ENCODE results near the gene OR4X2. TPM values are rescaled to one million over a fixed set of nuclear protein-coding genes. Genes with fewer than 3 reads are reported as not detected.

Gene OR4X2
- total and polyA plus RNA-seq, 2 of the 4 experiments (the other 2 are of a cell fraction): not detected

DNA sequence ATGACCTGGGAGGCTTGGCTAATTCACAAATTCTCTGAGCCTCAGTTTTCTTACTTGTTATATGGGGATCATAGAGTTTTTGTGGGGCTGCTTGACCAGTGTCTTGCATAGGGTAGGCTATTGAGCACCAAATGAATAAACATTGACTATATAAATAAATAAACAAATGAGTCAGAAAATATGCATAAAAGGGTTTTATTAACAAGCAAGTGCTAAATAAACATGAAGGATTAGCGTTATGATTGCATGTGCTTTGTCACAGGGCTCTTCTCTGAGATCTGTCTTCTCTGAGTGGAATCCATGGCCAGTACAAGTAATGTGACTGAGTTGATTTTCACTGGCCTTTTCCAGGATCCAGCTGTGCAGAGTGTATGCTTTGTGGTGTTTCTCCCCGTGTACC, 28.4 kb upstream of the OR4X2 start, which contains the start of gene OR4B1:
OR4B1 (plus strand) TSS at position 301 of the 400 bp plus-strand sequence; CDS start at position 301, 0 bp downstream.
- Histone ChIP-seq H3K36me3 (ENCODE audit: control insufficient read depth, insufficient read depth, low read length) (no peaks in the 10 kb centered on the region), H3K4me3 (ENCODE audit: insufficient read depth, low read depth, low read length) (no peak within 1 kb of the TSS), H3K9ac (ENCODE audit: low read depth, low read length) (no peak within 1 kb of the TSS), H3K27me3 (ENCODE audit: control insufficient read depth, insufficient read depth, low read length) (no peaks in the 10 kb centered on the region; the same call in 1 of the 2 replicates), H3K56ac (ENCODE audit: extremely low read depth, insufficient read depth, low read length) (no peak within 1 kb of the TSS), H2BK120ac (ENCODE audit: low read depth, low read length) (no peak within 1 kb of the TSS), H3K79me1 (ENCODE audit: low read depth in 1 of 2, low read length in 2 of 2) (no peaks in the 10 kb centered on the region), H2BK15ac (ENCODE audit: low read depth, low read length) (no peak within 1 kb of the TSS), H3K23ac (ENCODE audit: low read depth, low read length) (no peak within 1 kb of the TSS), H3K9me3 (ENCODE audit: control insufficient read depth, insufficient read depth, low read length) (no peaks in the 10 kb centered on the region), H3K18ac (ENCODE audit: low read depth, low read length) (no peak within 1 kb of the TSS), H4K91ac (ENCODE audit: insufficient read depth, low read depth, low read length) (no peak within 1 kb of the TSS), H3K4ac (ENCODE audit: low read depth, low read length) (no peak within 1 kb of the TSS), H2BK5ac (ENCODE audit: low read depth, low read length, poor library complexity, severe bottlenecking) (no peak within 1 kb of the TSS), H2AFZ (replicated peaks; ENCODE audit: low read length, poor library complexity) (no peak within 1 kb of the TSS), H2AK9ac (replicated peaks; ENCODE audit: low read depth, low read length, poor library complexity) (no peak within 1 kb of the TSS), H4K8ac (ENCODE audit: low read depth in 2 of 2, low read length in 2 of 2) (no peak within 1 kb of the TSS), H2BK20ac (ENCODE audit: low read depth, low read length) (no peak within 1 kb of the TSS), H4K20me1 (ENCODE audit: insufficient read depth, low read length) (no peaks in the 10 kb centered on the region), H3K4me2 (ENCODE audit: low read depth, low read length) (no peak within 1 kb of the TSS), H3K27ac (ENCODE audit: insufficient read depth, low read length) (no peak within 1 kb of the TSS), H3K9me1 (ENCODE audit: insufficient read depth, low read length) (no peaks in the 10 kb centered on the region), H2AK5ac (ENCODE audit: low read depth, low read length) (no peak within 1 kb of the TSS), H3K14ac (replicated peaks; ENCODE audit: low read depth, low read length) (no peak within 1 kb of the TSS), H4K5ac (ENCODE audit: low read depth, low read length) (no peak within 1 kb of the TSS), H3K4me1 (ENCODE audit: control insufficient read depth, insufficient read depth, low read length) (no peaks in the 10 kb centered on the region)
- no peak for TF ChIP-seq POLR2A (IDR thresholded peaks at IDR 0.05; ENCODE audit: low read depth, low read length)
- no peak for TF ChIP-seq NFE2L2 (IDR thresholded peaks at IDR 0.05; ENCODE audit: low read depth, low read length)
- no peak for TF ChIP-seq RCOR1 (IDR thresholded peaks at IDR 0.05; ENCODE audit: insufficient replicate concordance, low read length)
- DNase-seq (no peak), ATAC-seq (ENCODE audit: low read depth) (no peak)
- in situ Hi-C loops (cut with MboI; ENCODE audit: low sequenced_read_pairs): no loop called here
- ChIA-PET POLR2A (ENCODE audit: unreplicated experiment) (no interaction called here), CTCF (no interaction called here)
- intact Hi-C loops (cut with micrococcal nuclease): no loop called here
- WGBS, 2 experiments (ENCODE audit: extremely low coverage in 2 of 2, insufficient read length in 1 of 2): no CpG with 5 or more reads among the region's 2 CpGs
- dilution Hi-C loops (cut with HindIII; ENCODE audit: low sequenced_read_pairs, unreplicated experiment): no loop called here
- BruUV-seq (replicated peaks): no TSS peak

Measured in IMR-90 (cell line).